HG02885 (cell line): Measurements from ENCODE around the gene SFT2D2.

Experiments used
- ATAC-seq: cut with Tn5 transposase; IDR thresholded peaks from one replicate; pipeline ENCODE4 v1.9.1; 2021; ENCODE audit warnings: mild to moderate bottlenecking; ENCODE audit not compliant: unreplicated experiment, poor library complexity

The SFT2D2 gene

GRCh38 chr1:168301664-168302320, 76.0 kb downstream of the SFT2D2 start:
- no peak for ATAC-seq
